HL-60/S4 treated with retinoic acid at 250 ng/mL for 4 days and 3 days (cell line): ENCODE measurements around the gene CFAP300.

Source experiments
- in situ Hi-C: fragments of 300-500 bp; cut with MboI; formaldehyde crosslinking; loops from 2 replicates; pipeline ENCODE4 v1.7.0; 2022; ENCODE audit warnings: low sequenced_read_pairs

The CFAP300 gene

DNA sequence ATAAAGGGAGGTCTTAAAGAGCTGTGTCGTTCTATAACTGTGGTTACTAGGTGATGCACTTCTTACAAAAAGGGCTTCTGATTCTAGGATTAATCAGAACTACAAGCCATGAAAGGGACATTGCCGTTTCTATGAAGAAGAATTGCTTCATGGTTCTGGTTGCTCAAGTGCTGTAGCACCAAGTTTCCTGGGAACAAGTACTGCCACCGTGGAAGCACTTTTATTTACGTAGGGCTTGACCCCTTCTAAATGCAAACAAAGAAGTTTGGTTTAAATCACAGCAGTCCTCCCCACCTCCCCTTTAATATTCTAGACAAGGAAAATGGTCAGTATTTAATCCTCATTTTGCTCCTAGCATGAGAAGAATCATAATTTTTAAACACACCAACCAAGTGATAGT, 72.8 kb downstream of the CFAP300 start:
- in situ Hi-C loops = no loop called here

DNA sequence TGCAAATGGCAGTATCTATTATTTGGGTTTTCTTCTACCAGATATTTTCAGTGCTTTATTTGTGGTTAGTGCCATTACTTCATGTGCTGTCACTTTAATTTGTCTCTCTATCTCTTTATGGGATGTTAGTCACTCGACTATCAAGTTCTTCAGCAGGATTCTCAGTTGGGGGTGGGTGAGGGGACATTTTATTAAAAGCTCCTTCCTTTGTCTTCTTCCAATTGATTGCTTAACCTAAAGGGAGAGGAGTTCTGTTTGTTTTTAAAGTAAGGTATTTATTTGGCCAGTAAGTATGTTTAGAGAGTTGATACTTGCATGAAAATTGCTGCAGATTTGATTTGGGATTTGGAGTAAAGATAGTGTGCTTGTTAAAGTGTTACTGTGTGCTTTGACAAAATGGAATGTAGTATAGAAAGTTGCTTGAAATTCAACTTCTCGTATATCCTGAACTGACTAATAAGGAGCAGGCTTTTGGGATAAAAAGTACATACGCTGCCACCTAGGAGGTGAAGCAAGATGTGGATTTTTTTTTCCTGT, 73.3 kb downstream of the CFAP300 start:
- in situ Hi-C loops = no loop called here

DNA sequence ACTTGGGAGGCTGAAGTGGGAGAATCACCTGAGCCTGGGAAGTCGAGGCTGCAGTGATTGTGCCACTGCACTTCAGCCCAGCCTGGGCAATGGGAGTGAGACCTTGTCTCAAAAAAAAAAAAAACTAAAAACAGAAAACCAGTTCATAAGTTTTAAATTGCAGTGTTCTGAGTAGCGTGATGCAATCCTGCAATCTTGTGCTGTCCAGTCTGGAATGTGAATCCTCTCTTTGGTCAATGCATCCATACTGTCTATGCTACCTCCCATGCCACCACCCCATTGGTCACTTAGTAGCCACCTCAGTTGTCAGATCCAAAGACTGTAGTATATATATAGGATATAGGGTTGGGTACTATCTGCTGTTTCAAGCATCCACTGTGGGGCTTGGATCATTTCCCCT, 74.1 kb downstream of the CFAP300 start:
- in situ Hi-C loops = no loop called here
